ENCODE data around the gene CSRNP2. TPM values are rescaled to one million over a fixed set of nuclear protein-coding genes. Genes with fewer than 3 reads are reported as not detected.
A peak's percentile ranks its signal among the peaks of the same experiment; 100 is the strongest.

CSRNP2 gene
- total RNA-seq, 1 donor from 2014 or later = 16.9 TPM

DNA sequence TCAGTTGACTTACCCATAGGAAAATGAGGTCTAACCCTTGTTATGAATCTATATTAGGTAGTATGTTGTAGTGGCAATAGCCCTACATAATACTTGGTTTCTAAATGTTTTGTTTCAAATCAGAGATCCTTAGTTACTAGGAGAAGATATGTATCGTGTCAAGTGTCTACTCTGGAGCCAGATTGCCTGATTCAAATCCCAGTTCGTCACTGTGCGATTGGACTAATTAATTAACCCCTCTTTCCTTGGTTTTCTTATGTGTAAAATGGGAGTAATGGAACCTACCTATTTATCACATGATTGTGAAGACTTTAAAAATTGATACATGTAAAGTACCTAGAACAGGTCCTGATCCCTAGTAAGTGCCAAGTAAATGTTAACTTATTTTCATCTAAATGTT is 33.9 kb downstream of the CSRNP2 start:
- ATAC-seq (ENCODE audit: low read depth) = no peak
- intact Hi-C loops (cut with micrococcal nuclease) = loop anchor here (2.0 to 5.0 kb wide), 2 partner anchors 123 to 937 kb away; partner anchors contain the start of genes COX14 and TFCP2
- CTCF ChIA-PET = interaction anchor here (1.1 kb wide), 1 partner anchor 291 kb away, joined by 3 read pairs; no protein-coding TSS in a partner anchor
- Mint-ChIP-seq H3K4me3 (peak overlapping the region; percentile 92), H3K27ac (no peak overlapping the region), H3K9me3 (no peaks in the 10 kb centered on the region), H3K4me1 (peaks cover 30% of the 10 kb centered on the region), H3K27me3 (no peaks in the 10 kb centered on the region), H3K36me3 (ENCODE audit: low read depth) (peaks cover 38% of the 10 kb centered on the region)
- POLR2A ChIA-PET = interaction anchor here (0.7 to 1.6 kb wide), 5 partner anchors 24 to 291 kb away, joined by 4 to 11 read pairs (median 5); partner anchors contain the start of genes ATF1 and SLC11A2
- TF ChIP-seq, protein P1, sequence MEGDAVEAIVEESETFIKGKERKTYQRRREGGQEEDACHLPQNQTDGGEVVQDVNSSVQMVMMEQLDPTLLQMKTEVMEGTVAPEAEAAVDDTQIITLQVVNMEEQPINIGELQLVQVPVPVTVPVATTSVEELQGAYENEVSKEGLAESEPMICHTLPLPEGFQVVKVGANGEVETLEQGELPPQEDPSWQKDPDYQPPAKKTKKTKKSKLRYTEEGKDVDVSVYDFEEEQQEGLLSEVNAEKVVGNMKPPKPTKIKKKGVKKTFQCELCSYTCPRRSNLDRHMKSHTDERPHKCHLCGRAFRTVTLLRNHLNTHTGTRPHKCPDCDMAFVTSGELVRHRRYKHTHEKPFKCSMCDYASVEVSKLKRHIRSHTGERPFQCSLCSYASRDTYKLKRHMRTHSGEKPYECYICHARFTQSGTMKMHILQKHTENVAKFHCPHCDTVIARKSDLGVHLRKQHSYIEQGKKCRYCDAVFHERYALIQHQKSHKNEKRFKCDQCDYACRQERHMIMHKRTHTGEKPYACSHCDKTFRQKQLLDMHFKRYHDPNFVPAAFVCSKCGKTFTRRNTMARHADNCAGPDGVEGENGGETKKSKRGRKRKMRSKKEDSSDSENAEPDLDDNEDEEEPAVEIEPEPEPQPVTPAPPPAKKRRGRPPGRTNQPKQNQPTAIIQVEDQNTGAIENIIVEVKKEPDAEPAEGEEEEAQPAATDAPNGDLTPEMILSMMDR (IDR thresholded peaks at IDR 0.05) = no peak
- no peak for DNase-seq

- H3K9me3 Mint-ChIP-seq = no peaks in the 10 kb centered on the region
- peak overlapping the region; percentile 92 for H3K4me3 Mint-ChIP-seq
- intact Hi-C loops (cut with micrococcal nuclease) = loop anchor here (1.0 to 5.0 kb wide), 6 partner anchors 35 to 936 kb away; partner anchors contain the start of genes ATF1, COX14, CSRNP2 and DAZAP2
- POLR2A ChIA-PET = interaction anchor here (0.6 to 1.6 kb wide), 7 partner anchors 17 to 292 kb away, joined by 3 to 11 read pairs (median 4); partner anchors contain the start of genes ATF1 and SLC11A2
- TF ChIP-seq, protein P1 (IDR thresholded peaks at IDR 0.05) = no peak
- no peaks in the 10 kb centered on the region for H3K27me3 Mint-ChIP-seq
- peaks cover 30% of the 10 kb centered on the region for H3K36me3 Mint-ChIP-seq (ENCODE audit: low read depth)
- ATAC-seq (ENCODE audit: low read depth) (no peak), DNase-seq (no peak)
- peak overlapping the region; percentile 87 for H3K27ac Mint-ChIP-seq
- H3K4me1 Mint-ChIP-seq = peaks cover 30% of the 10 kb centered on the region
- CTCF ChIA-PET = interaction anchor here (0.9 to 2.6 kb wide), 3 partner anchors 13 to 301 kb away, joined by 3 to 11 read pairs (median 3); no protein-coding TSS in a partner anchor
Measured at GRCh38 chr12:51048661-51049251, 34.6 kb downstream of the CSRNP2 start.

GRCh38 chr12:51047655-51048540 is 35.5 kb downstream of the CSRNP2 start, which contains the start of gene LETMD1:
Gene LETMD1, plus strand, starts transcription at chr12:51048327. Its CDS starts 30 bp downstream, at chr12:51048357.
- ATAC-seq (ENCODE audit: low read depth) = peak; percentile 96
- Mint-ChIP-seq H3K4me1 (peaks cover 30% of the 10 kb centered on the region), H3K36me3 (ENCODE audit: low read depth) (peaks cover 22% of the 10 kb centered on the region), H3K27me3 (no peaks in the 10 kb centered on the region), H3K9me3 (no peaks in the 10 kb centered on the region), H3K27ac (peak within 1 kb of the TSS; percentile 87), H3K4me3 (peak within 1 kb of the TSS; percentile 92)
- CTCF ChIA-PET = interaction anchor here (0.9 to 2.6 kb wide), 5 partner anchors 13 to 302 kb away, joined by 3 to 11 read pairs (median 3); partner anchors contain the start of gene SLC11A2
- POLR2A ChIA-PET = interaction anchor here (0.6 to 1.6 kb wide), 6 partner anchors 21 to 170 kb away, joined by 3 to 11 read pairs (median 4); partner anchors contain the start of genes CSRNP2, POU6F1 and SLC11A2
- TF ChIP-seq, protein P1 (IDR thresholded peaks at IDR 0.05) = peak; percentile 64
- intact Hi-C loops (cut with micrococcal nuclease) = loop anchor here (1.0 to 5.0 kb wide), 11 partner anchors 22 to 936 kb away; partner anchors contain the start of genes ATF1, COX14, CSRNP2 and DAZAP2
- DNase-seq = peak; percentile 81

DNA sequence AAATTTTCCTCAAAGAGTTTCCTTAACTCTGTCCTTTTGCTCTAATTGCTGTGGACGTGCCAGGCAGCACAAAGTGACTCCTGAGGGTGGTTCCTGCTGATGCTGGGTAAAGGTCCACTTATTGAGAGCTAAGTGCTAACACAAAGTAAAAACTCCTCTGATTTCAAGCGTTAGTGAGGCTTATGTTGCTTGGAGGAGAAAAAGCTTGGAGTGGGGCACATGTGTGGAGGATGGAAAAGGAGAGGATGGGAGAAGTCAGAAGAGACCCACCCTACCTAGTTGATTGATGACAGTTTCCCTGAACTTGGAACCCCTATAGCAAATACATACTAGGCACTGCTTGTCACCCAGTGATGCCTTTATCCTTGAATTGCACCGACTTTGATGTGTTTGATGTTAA is 47.1 kb downstream of the CSRNP2 start:
- TF ChIP-seq, protein P1 (IDR thresholded peaks at IDR 0.05) = no peak
- Mint-ChIP-seq H3K27ac (no peak overlapping the region), H3K4me1 (no peaks in the 10 kb centered on the region), H3K9me3 (no peaks in the 10 kb centered on the region), H3K27me3 (no peaks in the 10 kb centered on the region), H3K36me3 (ENCODE audit: low read depth) (no peaks in the 10 kb centered on the region), H3K4me3 (no peak overlapping the region)
- intact Hi-C loops (cut with micrococcal nuclease) = no loop called here
- no peak for ATAC-seq (ENCODE audit: low read depth)
- no peak for DNase-seq
- ChIA-PET CTCF (no interaction called here), POLR2A (no interaction called here)

Data from activated B cell treated with CpG ODN at 0.5 μM for 24 hours (primary cell).